ENCODE results near the gene GATA2. TPM values are rescaled to one million over a fixed set of nuclear protein-coding genes. Genes with fewer than 3 reads are reported as not detected.

Gene GATA2
- polyA plus RNA-seq, 10 donors = 2.1 to 4.8 (median 3.3) TPM

DNA sequence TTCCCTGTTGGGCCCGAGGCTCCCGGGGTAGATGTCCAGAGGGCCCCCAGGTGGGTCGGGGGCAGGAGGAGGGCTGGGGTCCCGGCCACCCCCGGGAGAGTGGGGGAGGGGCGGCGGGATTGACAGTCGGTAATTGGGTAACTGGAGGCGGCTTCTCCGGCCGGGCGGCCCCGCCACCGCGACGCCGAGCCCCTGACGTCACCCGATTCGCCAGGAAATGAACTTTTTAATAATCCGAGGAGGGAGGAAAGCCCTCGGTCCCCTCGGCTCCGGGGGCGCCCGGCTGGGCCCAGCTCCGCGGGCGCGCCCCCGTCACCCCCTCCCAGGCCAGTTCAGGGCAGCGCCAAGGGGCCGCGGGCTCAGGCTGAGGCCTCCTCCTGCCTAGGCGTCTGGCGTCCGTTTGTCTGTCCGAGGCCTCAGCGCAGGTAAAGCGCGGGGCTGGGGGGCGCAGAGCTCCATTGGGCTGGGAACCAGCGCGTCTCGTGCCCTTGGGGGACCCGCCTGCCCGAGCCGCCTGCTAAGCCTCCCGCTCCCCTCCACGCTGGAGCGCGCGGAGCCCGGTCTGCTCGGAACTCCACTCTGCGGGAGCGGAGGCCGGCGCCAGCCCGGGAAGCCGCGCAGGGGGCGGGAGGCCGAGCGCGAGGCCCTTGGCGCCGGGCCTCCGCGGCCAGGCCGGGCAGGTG is 3.9 kb downstream of the GATA2 start:
- peak in 1 of 3 donors; percentile 67 for DNase-seq

DNA sequence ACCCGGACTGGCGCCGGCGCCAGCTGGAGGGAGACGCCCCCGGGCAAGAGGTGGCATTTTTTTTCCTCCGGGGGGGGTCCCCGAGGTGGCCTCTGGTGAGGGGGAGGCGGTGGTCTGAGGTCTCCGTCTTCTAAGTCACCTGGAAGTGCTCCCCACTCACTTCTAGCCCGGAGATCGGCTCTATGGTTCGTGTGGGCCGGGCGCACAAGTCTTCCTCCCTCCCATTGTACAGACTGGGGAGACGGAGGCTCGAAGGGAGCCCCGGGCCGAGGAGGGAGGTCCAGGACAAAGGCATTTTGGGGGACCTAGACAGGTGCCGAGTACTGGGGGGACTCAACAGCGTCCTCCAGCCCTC is 4.4 kb downstream of the GATA2 start:
- DNase-seq = no peak

DNA sequence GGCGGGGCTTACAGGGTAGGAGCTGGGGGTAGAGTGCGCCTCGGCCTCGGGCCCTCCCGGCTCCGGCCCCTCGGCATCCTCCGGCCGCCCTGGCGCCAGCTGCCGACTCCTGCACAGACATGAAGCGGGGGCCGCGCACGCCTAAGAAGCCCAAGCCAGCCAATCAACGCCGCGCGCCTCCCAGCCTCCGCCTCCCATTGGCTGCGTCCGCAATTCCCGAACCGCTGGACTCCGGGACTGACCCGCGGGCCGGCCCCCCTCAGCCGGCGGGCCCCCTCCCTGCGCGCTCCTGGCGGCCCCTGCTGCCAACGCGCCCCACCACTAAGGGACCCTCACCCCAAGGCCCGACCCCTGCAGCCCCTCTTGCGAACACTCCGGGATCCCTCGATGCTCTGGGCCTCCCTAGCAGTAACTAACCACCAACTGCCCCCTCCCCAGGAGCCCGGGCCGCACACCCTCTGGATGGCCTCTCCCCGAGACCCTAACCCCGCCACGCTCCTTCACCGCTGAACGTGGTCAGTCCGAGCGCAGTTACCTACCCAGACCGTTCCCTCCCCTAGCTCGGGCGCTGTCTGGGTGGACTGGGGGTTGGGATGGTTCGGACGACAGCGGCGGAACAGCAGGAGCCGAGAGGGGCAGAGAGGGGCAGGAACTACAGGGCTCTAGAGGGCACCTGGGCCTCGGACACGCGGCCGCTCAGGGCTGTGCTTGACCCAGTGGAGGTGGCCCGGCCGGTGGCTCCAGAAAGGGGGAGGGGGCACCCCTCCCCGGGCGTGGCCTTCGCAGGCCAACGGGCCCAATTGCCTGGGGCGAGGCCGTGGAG is 5.0 kb downstream of the GATA2 start:
- DNase-seq = peak; percentile 74 to 92 (median 78)

DNA sequence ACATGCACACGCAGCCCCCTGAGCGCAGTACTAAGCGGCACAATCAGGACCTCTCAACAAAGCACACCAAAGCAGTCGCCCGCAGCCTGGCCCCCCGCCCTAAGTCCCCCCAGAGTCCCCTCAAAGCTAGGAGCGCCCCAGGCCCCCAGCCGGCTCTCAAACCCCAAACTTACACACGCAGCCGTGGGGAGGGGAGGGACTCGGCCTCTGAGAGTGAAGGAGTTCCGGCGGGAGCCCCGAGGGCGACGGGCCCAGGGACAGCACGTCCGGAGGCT is 5.5 kb downstream of the GATA2 start:
- DNase-seq = no peak

- peak in 1 of 3 donors; percentile 73 for DNase-seq
Observed at GRCh38 chr3:128486681-128487537, 6.1 kb downstream of the GATA2 start.

GRCh38 chr3:128486205-128486628 is 6.8 kb downstream of the GATA2 start:
- DNase-seq = no peak

- no peak for DNase-seq
Observed at GRCh38 chr3:128485282-128486204, 7.5 kb downstream of the GATA2 start.

- DNase-seq = no peak
Observed at GRCh38 chr3:128484404-128485281, 8.4 kb downstream of the GATA2 start.

DNA sequence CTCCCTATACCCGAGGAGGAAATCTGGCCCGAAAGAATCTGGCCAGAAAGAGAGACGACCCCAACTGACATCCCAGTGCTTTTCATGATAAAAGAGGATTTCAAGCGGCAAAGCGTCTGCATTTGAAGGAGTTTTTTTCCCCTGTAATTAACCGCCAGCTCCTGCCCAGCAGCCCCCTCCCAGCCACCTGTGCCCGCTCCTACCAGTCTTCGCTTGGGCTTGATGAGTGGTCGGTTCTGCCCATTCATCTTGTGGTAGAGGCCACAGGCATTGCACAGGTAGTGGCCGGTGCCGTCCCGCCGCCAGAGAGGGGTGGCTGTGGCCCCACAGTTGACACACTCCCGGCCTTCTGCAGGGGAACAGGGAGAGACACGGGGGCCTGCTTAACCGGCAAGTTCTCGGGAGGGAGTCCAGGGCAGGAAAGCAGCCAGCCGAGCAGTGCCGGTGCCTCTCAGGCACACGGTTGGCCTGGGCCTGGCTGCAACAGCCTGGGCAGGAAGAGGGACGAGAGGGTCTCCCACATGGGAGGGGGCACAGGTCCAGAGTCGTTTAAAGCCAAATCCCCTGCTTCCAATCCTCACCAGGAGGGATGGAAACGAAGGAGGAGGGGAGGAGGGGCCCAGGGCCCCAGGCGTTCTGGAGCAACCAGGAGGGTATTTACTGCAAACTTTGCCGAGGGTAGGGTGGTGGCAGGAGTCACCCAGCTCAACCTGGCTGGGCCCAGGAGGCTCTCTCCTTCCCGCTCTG is 9.2 kb downstream of the GATA2 start:
- DNase-seq = peak in 1 of 3 donors; percentile 65

DNA sequence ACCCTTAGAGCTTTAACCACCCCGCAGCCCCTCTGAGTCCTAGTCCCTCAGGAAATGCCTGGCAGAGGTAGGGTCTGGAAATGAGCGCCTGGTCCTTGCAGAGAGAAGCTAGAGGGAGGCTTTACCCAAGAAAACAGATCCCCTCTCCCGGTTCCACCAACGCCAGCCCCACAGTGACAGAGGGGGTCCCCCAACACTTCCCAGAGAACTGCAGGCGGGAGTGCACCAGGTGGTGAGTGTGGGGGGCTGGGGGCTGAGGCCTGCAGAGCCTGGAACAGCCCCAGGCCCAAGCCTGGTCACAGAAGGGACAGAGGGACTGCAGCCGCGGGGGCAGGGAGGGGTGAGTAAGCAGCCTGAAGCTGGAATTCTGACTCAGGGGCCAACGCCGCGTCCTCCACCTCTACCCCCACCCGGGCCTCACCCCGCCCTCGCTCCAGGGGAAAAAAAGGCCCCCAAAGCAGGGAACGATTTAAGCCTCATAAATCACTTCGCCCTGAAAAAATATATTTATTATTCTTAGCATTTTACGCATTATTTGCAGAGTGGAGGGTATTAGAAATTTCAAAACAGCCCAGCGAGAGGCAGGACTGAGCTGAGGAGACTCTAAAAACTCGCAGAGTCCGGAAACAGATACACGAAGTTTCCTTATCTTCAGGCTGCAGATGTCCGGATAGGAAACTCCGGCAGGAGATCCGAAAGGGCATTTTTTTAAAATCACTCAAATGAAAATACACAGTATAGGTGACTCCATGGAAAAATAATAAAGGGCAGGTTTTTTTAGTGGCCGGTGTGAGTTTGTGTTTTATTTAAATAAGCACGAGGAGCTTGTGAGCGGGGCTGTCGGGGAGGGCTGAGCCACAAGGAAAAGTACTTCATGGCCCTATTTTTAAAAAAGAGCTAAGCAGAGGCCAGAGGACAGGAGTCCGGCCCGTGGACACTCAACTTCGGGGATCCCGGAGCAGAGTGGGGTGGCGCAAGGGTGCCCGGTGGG is 10.0 kb downstream of the GATA2 start:
- DNase-seq = peak in 2 of 3 donors; percentile 62 to 67

GRCh38 chr3:128482175-128482574 is 10.8 kb downstream of the GATA2 start:
- DNase-seq = peak in 1 of 3 donors; percentile 11

DNA sequence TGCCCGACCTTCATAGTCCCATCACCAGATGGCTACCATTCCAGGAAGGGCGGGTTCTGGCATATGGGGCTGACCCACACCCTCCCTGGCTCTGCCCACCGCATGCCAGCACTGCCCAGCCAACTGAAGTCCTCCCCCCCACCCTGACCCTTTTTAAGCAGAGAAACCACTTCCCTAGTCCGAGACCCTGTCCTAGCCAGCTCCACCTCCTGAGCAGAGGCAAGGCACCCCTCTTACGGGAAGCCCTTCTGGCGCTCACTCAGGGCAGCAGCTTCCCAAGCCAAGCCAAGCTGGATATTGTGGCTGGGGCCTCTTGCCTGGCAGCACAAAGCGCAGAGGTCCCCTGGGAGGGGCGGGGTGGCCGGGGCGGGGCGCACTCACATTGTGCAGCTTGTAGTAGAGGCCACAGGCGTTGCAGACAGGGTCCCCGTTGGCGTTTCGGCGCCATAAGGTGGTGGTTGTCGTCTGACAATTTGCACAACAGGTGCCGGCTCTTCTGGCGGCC is 11.5 kb downstream of the GATA2 start:
- peak in 1 of 3 donors; percentile 21 for DNase-seq

- no peak for DNase-seq
Observed at GRCh38 chr3:128480717-128481437, 12.1 kb downstream of the GATA2 start.

GRCh38 chr3:128480278-128480677 is 12.7 kb downstream of the GATA2 start:
- DNase-seq = no peak

GRCh38 chr3:128479558-128480086 is 13.4 kb downstream of the GATA2 start:
- no peak for DNase-seq

GRCh38 chr3:128478576-128479506 is 14.2 kb downstream of the GATA2 start:
- no peak for DNase-seq
